Measurements from ENCODE around the gene SLC16A4. TPM values are rescaled to one million over a fixed set of nuclear protein-coding genes. Genes with fewer than 3 reads are reported as not detected.

Gene SLC16A4
- total RNA-seq, 2 donors from 2014 or later, result 29.8 to 48.5 TPM

GRCh38 chr1:110336300-110337039, 54.4 kb downstream of the SLC16A4 start:
- no peak for TF ChIP-seq CTCF (IDR thresholded peaks at IDR 0.05)
- Histone ChIP-seq H3K36me3 (peaks cover under 1% of the 10 kb centered on the region), H3K4me1 (ENCODE audit: control insufficient read depth in 1 of 2, low read depth in 2 of 2) (peaks cover 10 to 22% of the 10 kb centered on the region in 2 donors), H3K27me3 (replicated peaks; ENCODE audit: insufficient read depth) (no peaks in the 10 kb centered on the region), H3K27ac (no peak overlapping the region), H3K9me3 (no peaks in the 10 kb centered on the region), H3K4me3 (no peak overlapping the region)
- ATAC-seq (ENCODE audit: insufficient number of reproducible peaks, low FRiP score, low read depth), result no peak
- no peak for DNase-seq (ENCODE audit: low spot score)

- no peaks in the 10 kb centered on the region for H3K9me3 ChIP-seq
Measured at GRCh38 chr1:110335265-110335664, 55.6 kb downstream of the SLC16A4 start.

GRCh38 chr1:110328700-110329099, 62.1 kb downstream of the SLC16A4 start:
- TF ChIP-seq CTCF (IDR thresholded peaks at IDR 0.05), result no peak
- Histone ChIP-seq H3K36me3 (no peaks in the 10 kb centered on the region), H3K4me3 (no peak overlapping the region), H3K27me3 (replicated peaks; ENCODE audit: insufficient read depth) (no peaks in the 10 kb centered on the region), H3K27ac (no peak overlapping the region), H3K4me1 (ENCODE audit: control insufficient read depth in 1 of 2, low read depth in 2 of 2) (no peaks in the 10 kb centered on the region), H3K9me3 (no peaks in the 10 kb centered on the region)
- no peak for ATAC-seq (ENCODE audit: insufficient number of reproducible peaks, low FRiP score, low read depth)
- no peak for DNase-seq (ENCODE audit: low spot score)

More at GRCh38 chr1:110335265-110335664, 55.6 kb downstream of the SLC16A4 start:
- no peak for ATAC-seq (ENCODE audit: insufficient number of reproducible peaks, low FRiP score, low read depth)
- H3K4me3 ChIP-seq, result no peak overlapping the region
- no peak for DNase-seq (ENCODE audit: low spot score)
- H3K27me3 ChIP-seq (replicated peaks; ENCODE audit: insufficient read depth), result no peaks in the 10 kb centered on the region
- no peak overlapping the region for H3K27ac ChIP-seq
- no peak for TF ChIP-seq CTCF (IDR thresholded peaks at IDR 0.05)
- H3K4me1 ChIP-seq (ENCODE audit: control insufficient read depth in 1 of 2, low read depth in 2 of 2), result peaks cover 3 to 10% of the 10 kb centered on the region in 2 donors
- H3K36me3 ChIP-seq, result no peaks in the 10 kb centered on the region

- H3K4me3 ChIP-seq, result no peak overlapping the region
- H3K4me1 ChIP-seq (ENCODE audit: control insufficient read depth in 1 of 2, low read depth in 2 of 2), result no peaks in the 10 kb centered on the region
- TF ChIP-seq CTCF (IDR thresholded peaks at IDR 0.05), result no peak
- ATAC-seq (ENCODE audit: insufficient number of reproducible peaks, low FRiP score, low read depth) (no peak), DNase-seq (ENCODE audit: low spot score) (no peak)
- no peaks in the 10 kb centered on the region for H3K36me3 ChIP-seq
- no peaks in the 10 kb centered on the region for H3K27me3 ChIP-seq (replicated peaks; ENCODE audit: insufficient read depth)
- H3K9me3 ChIP-seq, result no peaks in the 10 kb centered on the region
- H3K27ac ChIP-seq, result no peak overlapping the region
Measured at GRCh38 chr1:110328274-110328673, 62.6 kb downstream of the SLC16A4 start.

- TF ChIP-seq CTCF (IDR thresholded peaks at IDR 0.05), result no peak
- no peaks in the 10 kb centered on the region for H3K27me3 ChIP-seq (replicated peaks; ENCODE audit: insufficient read depth)
- ATAC-seq (ENCODE audit: insufficient number of reproducible peaks, low FRiP score, low read depth), result no peak
- H3K4me1 ChIP-seq (ENCODE audit: control insufficient read depth in 1 of 2, low read depth in 2 of 2), result no peaks in the 10 kb centered on the region
- H3K36me3 ChIP-seq, result no peaks in the 10 kb centered on the region
- H3K9me3 ChIP-seq, result no peaks in the 10 kb centered on the region
- DNase-seq (ENCODE audit: low spot score), result no peak
- no peak overlapping the region for H3K4me3 ChIP-seq
- H3K27ac ChIP-seq, result no peak overlapping the region
Measured at GRCh38 chr1:110326826-110327225, 64.0 kb downstream of the SLC16A4 start.
